Measurements from ENCODE around the gene GSDMA. TPM values are rescaled to one million over a fixed set of nuclear protein-coding genes. Genes with fewer than 3 reads are reported as not detected.

GSDMA gene
- total RNA-seq, 1 donor from 2014 or later: 0.74 TPM

- no peak overlapping the region for H3K4me3 ChIP-seq
- no peaks in the 10 kb centered on the region for H3K36me3 ChIP-seq
- H3K4me1 ChIP-seq: no peaks in the 10 kb centered on the region
- no peaks in the 10 kb centered on the region for H3K27me3 ChIP-seq
- intact Hi-C loops (cut with DNase I): no loop called here
- no peaks in the 10 kb centered on the region for H3K9me3 ChIP-seq
- TF ChIP-seq POLR2AphosphoS5 (IDR thresholded peaks at IDR 0.05; ENCODE audit: insufficient read depth in 1 of 2, low read depth in 1 of 2) (no peak), CTCF (IDR thresholded peaks at IDR 0.05) (no peak), POLR2A (IDR thresholded peaks at IDR 0.05) (no peak)
- no peak overlapping the region for H3K27ac ChIP-seq
- DNase-seq (ENCODE audit: extremely low spot score in 2 of 2): no peak
These were observed 7.4 kb downstream of the GSDMA start for GRCh38 chr17:39970157-39970692.

- Histone ChIP-seq H3K4me1 (no peaks in the 10 kb centered on the region), H3K9me3 (no peaks in the 10 kb centered on the region), H3K4me3 (no peak overlapping the region), H3K27me3 (no peaks in the 10 kb centered on the region), H3K27ac (no peak overlapping the region), H3K36me3 (no peaks in the 10 kb centered on the region)
- no peak for DNase-seq (ENCODE audit: extremely low spot score in 2 of 2)
- intact Hi-C loops (cut with DNase I): no loop called here
- TF ChIP-seq CTCF (IDR thresholded peaks at IDR 0.05) (no peak), POLR2AphosphoS5 (IDR thresholded peaks at IDR 0.05; ENCODE audit: insufficient read depth in 1 of 2, low read depth in 1 of 2) (no peak)
These were observed 8.3 kb downstream of the GSDMA start for GRCh38 chr17:39971076-39971603.

GRCh38 chr17:39972271-39972670 is 9.5 kb downstream of the GSDMA start:
- H3K9me3 ChIP-seq: no peaks in the 10 kb centered on the region
- no peak overlapping the region for H3K4me3 ChIP-seq
- TF ChIP-seq POLR2A (IDR thresholded peaks at IDR 0.05) (no peak), POLR2AphosphoS5 (IDR thresholded peaks at IDR 0.05; ENCODE audit: insufficient read depth in 1 of 2, low read depth in 1 of 2) (no peak), CTCF (IDR thresholded peaks at IDR 0.05) (no peak)
- no peaks in the 10 kb centered on the region for H3K27me3 ChIP-seq
- H3K27ac ChIP-seq: no peak overlapping the region
- DNase-seq (ENCODE audit: extremely low spot score in 2 of 2): no peak
- no peaks in the 10 kb centered on the region for H3K4me1 ChIP-seq
- no peaks in the 10 kb centered on the region for H3K36me3 ChIP-seq
- intact Hi-C loops (cut with DNase I): no loop called here

- DNase-seq (ENCODE audit: extremely low spot score in 2 of 2): no peak
These were observed 10.7 kb downstream of the GSDMA start for GRCh38 chr17:39973496-39973895.

More at GRCh38 chr17:39973496-39973895, 10.7 kb downstream of the GSDMA start:
- Histone ChIP-seq H3K4me3 (no peak overlapping the region), H3K27me3 (no peaks in the 10 kb centered on the region), H3K36me3 (no peaks in the 10 kb centered on the region), H3K27ac (no peak overlapping the region), H3K4me1 (no peaks in the 10 kb centered on the region), H3K9me3 (no peaks in the 10 kb centered on the region)
- no peak for TF ChIP-seq CTCF (IDR thresholded peaks at IDR 0.05)
- TF ChIP-seq POLR2A (IDR thresholded peaks at IDR 0.05): no peak
- no peak for TF ChIP-seq POLR2AphosphoS5 (IDR thresholded peaks at IDR 0.05; ENCODE audit: insufficient read depth in 1 of 2, low read depth in 1 of 2)
- intact Hi-C loops (cut with DNase I): no loop called here

Data from vagina (tissue), 2 donors.